ENCODE data around the gene FAM219B. TPM values are rescaled to one million over a fixed set of nuclear protein-coding genes. Genes with fewer than 3 reads are reported as not detected.
A peak's percentile ranks its signal among the peaks of the same experiment; 100 is the strongest.

Gene FAM219B
- total RNA-seq, 1 experiment from 2014 or later: 99.6 TPM

DNA sequence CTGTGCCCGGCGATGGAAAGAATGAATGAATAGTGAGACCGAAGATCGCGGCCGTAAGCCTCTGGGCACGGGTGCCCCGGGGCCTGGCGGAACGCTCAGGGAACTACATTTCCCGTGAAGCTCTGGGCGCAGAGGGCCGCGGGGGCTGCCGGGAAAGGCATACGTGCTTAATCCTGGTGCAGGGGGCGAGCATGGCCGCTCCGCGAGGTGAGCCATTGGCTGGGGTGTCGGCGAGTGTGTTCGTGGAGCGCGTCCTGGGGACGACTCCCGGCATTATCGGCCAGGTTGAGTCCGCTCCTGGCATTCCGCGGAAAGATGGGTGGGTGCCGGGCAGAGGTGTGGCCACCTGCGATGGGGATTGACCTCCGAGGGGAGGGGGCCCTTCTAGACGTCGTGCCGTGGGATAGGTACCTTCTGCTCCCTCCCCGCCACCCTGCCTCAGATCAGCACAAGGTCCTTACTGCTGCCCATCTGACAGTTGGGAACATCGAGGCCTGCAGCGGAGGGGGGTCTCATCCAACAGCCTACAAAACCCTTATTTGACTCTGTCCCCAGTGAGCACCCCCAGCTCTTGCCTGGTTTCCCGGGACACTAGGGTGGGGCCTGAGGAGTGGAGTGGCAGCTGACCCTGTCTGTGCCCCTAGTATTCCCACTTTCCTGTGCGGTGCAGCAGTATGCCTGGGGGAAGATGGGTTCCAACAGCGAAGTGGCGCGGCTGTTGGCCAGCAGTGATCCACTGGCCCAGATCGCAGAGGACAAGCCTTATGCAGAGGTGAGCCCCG is 16.6 kb downstream of the FAM219B start, which contains the start of gene MPI (continued):
- TF ChIP-seq, protein P1, sequence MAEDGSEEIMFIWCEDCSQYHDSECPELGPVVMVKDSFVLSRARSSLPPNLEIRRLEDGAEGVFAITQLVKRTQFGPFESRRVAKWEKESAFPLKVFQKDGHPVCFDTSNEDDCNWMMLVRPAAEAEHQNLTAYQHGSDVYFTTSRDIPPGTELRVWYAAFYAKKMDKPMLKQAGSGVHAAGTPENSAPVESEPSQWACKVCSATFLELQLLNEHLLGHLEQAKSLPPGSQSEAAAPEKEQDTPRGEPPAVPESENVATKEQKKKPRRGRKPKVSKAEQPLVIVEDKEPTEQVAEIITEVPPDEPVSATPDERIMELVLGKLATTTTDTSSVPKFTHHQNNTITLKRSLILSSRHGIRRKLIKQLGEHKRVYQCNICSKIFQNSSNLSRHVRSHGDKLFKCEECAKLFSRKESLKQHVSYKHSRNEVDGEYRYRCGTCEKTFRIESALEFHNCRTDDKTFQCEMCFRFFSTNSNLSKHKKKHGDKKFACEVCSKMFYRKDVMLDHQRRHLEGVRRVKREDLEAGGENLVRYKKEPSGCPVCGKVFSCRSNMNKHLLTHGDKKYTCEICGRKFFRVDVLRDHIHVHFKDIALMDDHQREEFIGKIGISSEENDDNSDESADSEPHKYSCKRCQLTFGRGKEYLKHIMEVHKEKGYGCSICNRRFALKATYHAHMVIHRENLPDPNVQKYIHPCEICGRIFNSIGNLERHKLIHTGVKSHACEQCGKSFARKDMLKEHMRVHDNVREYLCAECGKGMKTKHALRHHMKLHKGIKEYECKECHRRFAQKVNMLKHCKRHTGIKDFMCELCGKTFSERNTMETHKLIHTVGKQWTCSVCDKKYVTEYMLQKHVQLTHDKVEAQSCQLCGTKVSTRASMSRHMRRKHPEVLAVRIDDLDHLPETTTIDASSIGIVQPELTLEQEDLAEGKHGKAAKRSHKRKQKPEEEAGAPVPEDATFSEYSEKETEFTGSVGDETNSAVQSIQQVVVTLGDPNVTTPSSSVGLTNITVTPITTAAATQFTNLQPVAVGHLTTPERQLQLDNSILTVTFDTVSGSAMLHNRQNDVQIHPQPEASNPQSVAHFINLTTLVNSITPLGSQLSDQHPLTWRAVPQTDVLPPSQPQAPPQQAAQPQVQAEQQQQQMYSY (CRISPR knock-in tag; IDR thresholded peaks at IDR 0.05): no peak
- TF ChIP-seq GRHL2 (CRISPR knock-in tag; IDR thresholded peaks at IDR 0.05; ENCODE audit: insufficient replicate concordance, severe bottlenecking) (no peak), IRF2 (CRISPR knock-in tag; IDR thresholded peaks at IDR 0.05; ENCODE audit: borderline replicate concordance, low read depth) (no peak), ETV6 (CRISPR knock-in tag; IDR thresholded peaks at IDR 0.05) (0 out of 2 replicates have a peak, but pooled peaks have one; percentile 16), ZNF671 (CRISPR knock-in tag; IDR thresholded peaks at IDR 0.05) (no peak), EMX1 (CRISPR knock-in tag; IDR thresholded peaks at IDR 0.05) (0 out of 2 replicates have a peak, but pooled peaks have one; percentile 42), ELF4 (CRISPR knock-in tag; IDR thresholded peaks at IDR 0.05; ENCODE audit: low read depth) (no peak), ZNF121 (CRISPR knock-in tag; IDR thresholded peaks at IDR 0.05) (no peak), TCF7 (CRISPR knock-in tag; IDR thresholded peaks at IDR 0.05; ENCODE audit: low read depth) (no peak), ZNF232 (CRISPR knock-in tag; IDR thresholded peaks at IDR 0.05) (0 out of 2 replicates have a peak, but pooled peaks have one; percentile 49), TEAD4 (CRISPR knock-in tag; IDR thresholded peaks at IDR 0.05) (no peak), ZNF138 (CRISPR knock-in tag; conservative IDR thresholded peaks at IDR 0.05) (no peak), PRRX2 (CRISPR knock-in tag; IDR thresholded peaks at IDR 0.05) (no peak; the same call in 1 of the 2 replicates)
- TF ChIP-seq, protein P2, sequence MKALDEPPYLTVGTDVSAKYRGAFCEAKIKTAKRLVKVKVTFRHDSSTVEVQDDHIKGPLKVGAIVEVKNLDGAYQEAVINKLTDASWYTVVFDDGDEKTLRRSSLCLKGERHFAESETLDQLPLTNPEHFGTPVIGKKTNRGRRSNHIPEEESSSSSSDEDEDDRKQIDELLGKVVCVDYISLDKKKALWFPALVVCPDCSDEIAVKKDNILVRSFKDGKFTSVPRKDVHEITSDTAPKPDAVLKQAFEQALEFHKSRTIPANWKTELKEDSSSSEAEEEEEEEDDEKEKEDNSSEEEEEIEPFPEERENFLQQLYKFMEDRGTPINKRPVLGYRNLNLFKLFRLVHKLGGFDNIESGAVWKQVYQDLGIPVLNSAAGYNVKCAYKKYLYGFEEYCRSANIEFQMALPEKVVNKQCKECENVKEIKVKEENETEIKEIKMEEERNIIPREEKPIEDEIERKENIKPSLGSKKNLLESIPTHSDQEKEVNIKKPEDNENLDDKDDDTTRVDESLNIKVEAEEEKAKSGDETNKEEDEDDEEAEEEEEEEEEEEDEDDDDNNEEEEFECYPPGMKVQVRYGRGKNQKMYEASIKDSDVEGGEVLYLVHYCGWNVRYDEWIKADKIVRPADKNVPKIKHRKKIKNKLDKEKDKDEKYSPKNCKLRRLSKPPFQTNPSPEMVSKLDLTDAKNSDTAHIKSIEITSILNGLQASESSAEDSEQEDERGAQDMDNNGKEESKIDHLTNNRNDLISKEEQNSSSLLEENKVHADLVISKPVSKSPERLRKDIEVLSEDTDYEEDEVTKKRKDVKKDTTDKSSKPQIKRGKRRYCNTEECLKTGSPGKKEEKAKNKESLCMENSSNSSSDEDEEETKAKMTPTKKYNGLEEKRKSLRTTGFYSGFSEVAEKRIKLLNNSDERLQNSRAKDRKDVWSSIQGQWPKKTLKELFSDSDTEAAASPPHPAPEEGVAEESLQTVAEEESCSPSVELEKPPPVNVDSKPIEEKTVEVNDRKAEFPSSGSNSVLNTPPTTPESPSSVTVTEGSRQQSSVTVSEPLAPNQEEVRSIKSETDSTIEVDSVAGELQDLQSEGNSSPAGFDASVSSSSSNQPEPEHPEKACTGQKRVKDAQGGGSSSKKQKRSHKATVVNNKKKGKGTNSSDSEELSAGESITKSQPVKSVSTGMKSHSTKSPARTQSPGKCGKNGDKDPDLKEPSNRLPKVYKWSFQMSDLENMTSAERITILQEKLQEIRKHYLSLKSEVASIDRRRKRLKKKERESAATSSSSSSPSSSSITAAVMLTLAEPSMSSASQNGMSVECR (CRISPR knock-in tag; IDR thresholded peaks at IDR 0.05; ENCODE audit: borderline replicate concordance): no peak
- TF ChIP-seq, protein P3, sequence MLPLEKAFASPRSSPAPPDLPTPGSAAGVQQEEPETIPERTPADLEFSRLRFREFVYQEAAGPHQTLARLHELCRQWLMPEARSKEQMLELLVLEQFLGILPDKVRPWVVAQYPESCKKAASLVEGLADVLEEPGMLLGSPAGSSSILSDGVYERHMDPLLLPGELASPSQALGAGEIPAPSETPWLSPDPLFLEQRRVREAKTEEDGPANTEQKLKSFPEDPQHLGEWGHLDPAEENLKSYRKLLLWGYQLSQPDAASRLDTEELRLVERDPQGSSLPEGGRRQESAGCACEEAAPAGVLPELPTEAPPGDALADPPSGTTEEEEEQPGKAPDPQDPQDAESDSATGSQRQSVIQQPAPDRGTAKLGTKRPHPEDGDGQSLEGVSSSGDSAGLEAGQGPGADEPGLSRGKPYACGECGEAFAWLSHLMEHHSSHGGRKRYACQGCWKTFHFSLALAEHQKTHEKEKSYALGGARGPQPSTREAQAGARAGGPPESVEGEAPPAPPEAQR (CRISPR knock-in tag; IDR thresholded peaks at IDR 0.05): no peak
- TF ChIP-seq, protein P4, sequence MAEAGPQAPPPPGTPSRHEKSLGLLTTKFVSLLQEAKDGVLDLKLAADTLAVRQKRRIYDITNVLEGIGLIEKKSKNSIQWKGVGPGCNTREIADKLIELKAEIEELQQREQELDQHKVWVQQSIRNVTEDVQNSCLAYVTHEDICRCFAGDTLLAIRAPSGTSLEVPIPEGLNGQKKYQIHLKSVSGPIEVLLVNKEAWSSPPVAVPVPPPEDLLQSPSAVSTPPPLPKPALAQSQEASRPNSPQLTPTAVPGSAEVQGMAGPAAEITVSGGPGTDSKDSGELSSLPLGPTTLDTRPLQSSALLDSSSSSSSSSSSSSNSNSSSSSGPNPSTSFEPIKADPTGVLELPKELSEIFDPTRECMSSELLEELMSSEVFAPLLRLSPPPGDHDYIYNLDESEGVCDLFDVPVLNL (CRISPR knock-in tag; IDR thresholded peaks at IDR 0.05; ENCODE audit: borderline replicate concordance, low read depth): no peak
- TF ChIP-seq, protein P5, sequence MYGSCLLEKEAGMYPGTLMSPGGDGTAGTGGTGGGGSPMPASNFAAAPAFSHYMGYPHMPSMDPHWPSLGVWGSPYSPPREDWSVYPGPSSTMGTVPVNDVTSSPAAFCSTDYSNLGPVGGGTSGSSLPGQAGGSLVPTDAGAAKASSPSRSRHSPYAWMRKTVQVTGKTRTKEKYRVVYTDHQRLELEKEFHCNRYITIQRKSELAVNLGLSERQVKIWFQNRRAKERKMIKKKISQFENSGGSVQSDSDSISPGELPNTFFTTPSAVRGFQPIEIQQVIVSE (CRISPR knock-in tag; IDR thresholded peaks at IDR 0.05; ENCODE audit: borderline replicate concordance): no peak
- TF ChIP-seq, protein P6, sequence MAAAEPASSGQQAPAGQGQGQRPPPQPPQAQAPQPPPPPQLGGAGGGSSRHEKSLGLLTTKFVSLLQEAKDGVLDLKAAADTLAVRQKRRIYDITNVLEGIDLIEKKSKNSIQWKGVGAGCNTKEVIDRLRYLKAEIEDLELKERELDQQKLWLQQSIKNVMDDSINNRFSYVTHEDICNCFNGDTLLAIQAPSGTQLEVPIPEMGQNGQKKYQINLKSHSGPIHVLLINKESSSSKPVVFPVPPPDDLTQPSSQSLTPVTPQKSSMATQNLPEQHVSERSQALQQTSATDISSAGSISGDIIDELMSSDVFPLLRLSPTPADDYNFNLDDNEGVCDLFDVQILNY (CRISPR knock-in tag; IDR thresholded peaks at IDR 0.05): no peak
- TF ChIP-seq, protein P7, sequence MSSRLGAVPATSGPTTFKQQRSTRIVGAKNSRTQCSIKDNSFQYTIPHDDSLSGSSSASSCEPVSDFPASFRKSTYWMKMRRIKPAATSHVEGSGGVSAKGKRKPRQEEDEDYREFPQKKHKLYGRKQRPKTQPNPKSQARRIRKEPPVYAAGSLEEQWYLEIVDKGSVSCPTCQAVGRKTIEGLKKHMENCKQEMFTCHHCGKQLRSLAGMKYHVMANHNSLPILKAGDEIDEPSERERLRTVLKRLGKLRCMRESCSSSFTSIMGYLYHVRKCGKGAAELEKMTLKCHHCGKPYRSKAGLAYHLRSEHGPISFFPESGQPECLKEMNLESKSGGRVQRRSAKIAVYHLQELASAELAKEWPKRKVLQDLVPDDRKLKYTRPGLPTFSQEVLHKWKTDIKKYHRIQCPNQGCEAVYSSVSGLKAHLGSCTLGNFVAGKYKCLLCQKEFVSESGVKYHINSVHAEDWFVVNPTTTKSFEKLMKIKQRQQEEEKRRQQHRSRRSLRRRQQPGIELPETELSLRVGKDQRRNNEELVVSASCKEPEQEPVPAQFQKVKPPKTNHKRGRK (CRISPR knock-in tag; IDR thresholded peaks at IDR 0.05; ENCODE audit: borderline replicate concordance): no peak
- TF ChIP-seq, protein P8, sequence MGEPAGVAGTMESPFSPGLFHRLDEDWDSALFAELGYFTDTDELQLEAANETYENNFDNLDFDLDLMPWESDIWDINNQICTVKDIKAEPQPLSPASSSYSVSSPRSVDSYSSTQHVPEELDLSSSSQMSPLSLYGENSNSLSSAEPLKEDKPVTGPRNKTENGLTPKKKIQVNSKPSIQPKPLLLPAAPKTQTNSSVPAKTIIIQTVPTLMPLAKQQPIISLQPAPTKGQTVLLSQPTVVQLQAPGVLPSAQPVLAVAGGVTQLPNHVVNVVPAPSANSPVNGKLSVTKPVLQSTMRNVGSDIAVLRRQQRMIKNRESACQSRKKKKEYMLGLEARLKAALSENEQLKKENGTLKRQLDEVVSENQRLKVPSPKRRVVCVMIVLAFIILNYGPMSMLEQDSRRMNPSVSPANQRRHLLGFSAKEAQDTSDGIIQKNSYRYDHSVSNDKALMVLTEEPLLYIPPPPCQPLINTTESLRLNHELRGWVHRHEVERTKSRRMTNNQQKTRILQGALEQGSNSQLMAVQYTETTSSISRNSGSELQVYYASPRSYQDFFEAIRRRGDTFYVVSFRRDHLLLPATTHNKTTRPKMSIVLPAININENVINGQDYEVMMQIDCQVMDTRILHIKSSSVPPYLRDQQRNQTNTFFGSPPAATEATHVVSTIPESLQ (CRISPR knock-in tag; IDR thresholded peaks at IDR 0.05): no peak
- TF ChIP-seq, protein P9, sequence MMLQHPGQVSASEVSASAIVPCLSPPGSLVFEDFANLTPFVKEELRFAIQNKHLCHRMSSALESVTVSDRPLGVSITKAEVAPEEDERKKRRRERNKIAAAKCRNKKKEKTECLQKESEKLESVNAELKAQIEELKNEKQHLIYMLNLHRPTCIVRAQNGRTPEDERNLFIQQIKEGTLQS (CRISPR knock-in tag; conservative IDR thresholded peaks at IDR 0.05): no peak
